ENCODE data around the gene TUBB2A.
"Not testable (repeated sequence)": the region's sequence is repeated elsewhere in the genome, so short reads cannot be mapped to it uniquely, and the experiment has no call there.

Gene TUBB2A

DNA sequence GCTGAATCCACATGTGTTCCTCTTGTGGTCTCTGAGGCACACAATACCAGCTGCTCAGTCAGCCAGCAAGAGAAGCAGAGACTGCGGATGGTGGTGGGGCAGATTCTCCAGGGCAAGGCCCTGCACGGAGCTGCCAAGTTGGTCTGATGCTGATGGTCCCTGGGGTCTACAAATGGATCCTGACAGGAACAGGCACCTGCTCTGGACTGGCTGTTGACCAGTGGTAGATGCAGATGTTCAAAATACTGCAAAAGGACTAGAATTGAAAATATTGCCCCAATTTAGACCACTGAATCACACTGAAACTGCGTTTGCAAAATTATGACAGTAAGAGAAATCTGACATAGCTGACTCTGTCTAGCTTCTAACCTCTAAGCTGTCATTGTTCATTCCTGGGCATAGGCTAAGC lies 29.6 kb upstream of the TUBB2A start:
- DNase-seq, result no peak
- in situ Hi-C loops (cut with MboI; ENCODE audit: low pct_unique_long_range_greater_than_20kb, low sequenced_read_pairs), result no loop called here

DNA sequence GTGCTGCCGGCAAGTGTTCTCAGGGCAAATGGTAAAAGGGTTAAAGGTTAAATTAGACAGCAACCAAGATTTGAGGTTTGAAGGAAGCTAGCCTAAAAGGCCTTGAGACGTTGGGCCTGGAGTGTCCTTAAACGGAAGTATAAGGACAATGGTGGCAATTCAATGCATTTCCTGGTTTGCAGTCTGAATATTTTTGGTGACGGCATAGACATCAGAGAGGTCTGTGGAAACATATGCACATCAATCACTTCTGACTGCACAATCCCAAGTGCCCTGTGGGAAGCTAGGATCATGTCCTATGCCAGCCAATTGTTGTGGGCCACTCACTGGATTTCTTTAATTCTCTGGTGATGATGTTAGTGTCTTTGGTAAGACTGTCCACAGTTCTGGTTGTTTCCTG lies 25.7 kb upstream of the TUBB2A start:
- in situ Hi-C loops (cut with MboI; ENCODE audit: low pct_unique_long_range_greater_than_20kb, low sequenced_read_pairs), result no loop called here

DNA sequence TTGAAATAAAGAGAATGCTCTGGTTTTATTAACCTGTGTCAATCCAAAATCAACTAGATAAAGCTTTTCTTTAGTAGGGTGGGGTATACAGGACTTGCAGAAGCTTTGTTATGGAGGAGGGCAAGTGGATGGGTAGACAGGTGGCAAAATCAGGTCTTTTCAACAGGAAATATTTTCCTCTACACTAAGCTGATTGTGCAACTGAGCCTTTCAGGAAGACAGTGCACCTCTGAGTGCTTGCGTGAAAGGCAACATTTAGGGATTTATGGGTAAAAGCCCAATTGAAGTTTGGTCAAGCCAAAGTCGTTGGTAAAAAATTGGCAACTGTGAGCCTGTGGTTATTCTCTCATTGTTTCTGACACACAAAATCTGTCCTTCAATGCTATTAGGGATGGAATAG lies 23.8 kb upstream of the TUBB2A start:
- no peak for DNase-seq
- in situ Hi-C loops (cut with MboI; ENCODE audit: low pct_unique_long_range_greater_than_20kb, low sequenced_read_pairs), result no loop called here

More for the DNA sequence above, 25.7 kb upstream of the TUBB2A start:
- DNase-seq, result no peak

DNA sequence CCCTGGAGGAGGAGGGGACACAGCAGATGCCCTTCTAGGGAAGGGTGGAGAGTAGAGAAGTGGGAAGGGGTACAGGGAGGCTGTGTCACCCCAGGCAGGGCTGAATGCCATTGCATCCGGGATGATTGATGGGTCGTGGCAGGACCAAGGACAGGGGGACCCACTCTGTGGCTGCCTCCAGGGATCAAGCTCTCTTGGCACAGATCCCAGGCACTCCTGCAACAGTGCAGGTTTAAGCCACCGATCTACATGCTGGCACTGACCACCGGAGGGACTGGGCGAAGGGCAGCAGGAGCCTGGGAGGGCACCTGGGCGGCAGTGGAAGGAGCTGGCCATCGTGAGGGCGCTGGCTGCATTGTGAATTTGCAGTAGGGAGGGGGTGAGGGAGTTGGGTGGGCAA lies 22.6 kb upstream of the TUBB2A start:
- in situ Hi-C loops (cut with MboI; ENCODE audit: low pct_unique_long_range_greater_than_20kb, low sequenced_read_pairs); DNase-seq: not testable (repeated sequence)

DNA sequence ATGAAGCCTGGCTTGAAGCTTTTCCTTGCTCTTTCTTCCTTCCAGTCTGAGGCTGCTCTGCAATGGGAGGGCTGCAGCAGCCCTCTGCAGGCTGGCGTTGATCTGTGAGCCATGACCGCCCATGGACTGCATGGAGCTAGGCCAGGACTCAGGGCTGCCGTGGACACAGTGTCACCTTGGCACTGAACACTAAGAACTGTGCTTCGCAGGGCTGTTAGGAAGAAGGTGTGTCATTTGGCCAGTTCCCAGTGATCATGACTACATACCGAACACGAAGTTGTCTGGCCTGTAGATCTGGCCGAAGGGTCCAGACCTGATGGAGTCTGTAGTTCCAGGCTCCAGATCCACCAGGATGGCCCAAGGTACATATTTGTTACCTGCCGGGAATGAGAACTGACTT lies 21.3 kb upstream of the TUBB2A start:
- in situ Hi-C loops (cut with MboI; ENCODE audit: low pct_unique_long_range_greater_than_20kb, low sequenced_read_pairs), result not testable (repeated sequence)

DNA sequence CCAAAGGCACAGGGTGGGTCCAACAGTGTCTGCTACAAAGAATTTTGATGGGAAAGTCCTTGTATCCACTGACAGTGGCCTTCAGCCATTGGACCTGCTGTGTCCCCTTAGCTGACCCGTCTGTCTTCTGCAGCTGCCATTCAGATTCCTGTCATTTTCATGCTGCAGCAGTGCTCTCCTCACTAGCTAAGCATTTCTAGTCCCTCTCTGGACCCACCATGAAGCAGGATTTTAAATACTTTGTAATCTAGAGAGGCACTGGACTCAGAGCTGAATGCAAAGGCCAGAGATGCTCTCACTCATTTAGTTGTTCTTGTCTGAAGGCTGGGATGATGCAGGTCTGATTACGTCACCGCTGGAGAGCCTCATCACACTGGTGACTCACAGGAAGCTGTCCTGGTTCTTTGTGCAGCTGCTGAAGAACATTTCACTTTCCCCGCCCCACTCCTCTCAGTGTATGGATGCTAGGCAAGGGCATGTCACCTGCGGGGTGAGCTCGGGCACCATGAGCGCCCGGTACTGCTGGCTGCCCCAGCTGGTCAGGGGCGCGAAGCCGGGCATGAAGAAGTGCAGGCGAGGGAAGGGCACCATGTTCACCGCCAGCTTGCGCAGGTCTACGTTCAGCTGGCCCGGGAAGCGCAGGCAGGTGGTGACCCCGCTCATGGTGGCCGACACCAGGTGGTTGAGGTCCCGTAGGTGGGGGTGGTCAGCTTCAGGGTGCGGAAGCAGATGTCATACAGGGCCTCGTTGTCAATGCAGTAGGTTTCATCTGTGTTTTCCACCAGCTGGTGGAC lies 19.4 kb upstream of the TUBB2A start:
- peak; percentile 45 for DNase-seq
- in situ Hi-C loops (cut with MboI; ENCODE audit: low pct_unique_long_range_greater_than_20kb, low sequenced_read_pairs), result no loop called here

More for the DNA sequence above, 21.3 kb upstream of the TUBB2A start:
- not testable (repeated sequence) for DNase-seq

DNA sequence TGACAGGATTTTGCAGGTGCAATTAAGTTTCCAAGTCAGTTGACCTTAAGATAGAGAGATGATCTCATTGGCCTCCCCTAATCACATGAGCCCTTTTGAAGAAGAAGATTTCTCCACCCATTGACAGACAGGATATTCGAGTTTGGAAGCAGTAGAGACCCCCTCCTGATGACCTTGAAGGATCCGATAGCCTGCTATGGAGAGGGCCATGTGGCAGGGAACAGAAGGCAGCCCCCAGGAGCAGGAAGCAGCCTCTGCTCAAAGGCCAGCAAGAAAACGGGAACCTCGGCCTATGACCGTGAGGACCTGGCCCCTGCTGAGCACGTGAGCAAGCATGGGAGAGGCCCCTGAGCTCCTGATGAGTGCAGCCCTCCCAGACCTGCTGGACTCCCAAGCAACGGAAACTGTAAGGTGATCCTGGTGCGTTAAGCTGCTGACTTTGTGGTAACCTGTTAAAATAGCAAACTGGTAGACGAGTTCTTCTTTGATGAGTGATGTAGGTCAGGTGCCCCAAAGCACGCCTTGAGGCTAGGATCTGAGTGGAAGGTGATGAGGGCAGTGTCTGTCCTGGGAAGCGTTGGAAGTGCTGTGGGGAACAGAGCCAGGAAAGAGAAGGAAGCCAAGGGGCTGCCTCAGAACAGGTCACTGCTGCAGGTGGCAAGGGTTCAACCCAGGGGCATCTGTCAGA lies 18.5 kb upstream of the TUBB2A start:
- in situ Hi-C loops (cut with MboI; ENCODE audit: low pct_unique_long_range_greater_than_20kb, low sequenced_read_pairs), result no loop called here
- no peak for DNase-seq

DNA sequence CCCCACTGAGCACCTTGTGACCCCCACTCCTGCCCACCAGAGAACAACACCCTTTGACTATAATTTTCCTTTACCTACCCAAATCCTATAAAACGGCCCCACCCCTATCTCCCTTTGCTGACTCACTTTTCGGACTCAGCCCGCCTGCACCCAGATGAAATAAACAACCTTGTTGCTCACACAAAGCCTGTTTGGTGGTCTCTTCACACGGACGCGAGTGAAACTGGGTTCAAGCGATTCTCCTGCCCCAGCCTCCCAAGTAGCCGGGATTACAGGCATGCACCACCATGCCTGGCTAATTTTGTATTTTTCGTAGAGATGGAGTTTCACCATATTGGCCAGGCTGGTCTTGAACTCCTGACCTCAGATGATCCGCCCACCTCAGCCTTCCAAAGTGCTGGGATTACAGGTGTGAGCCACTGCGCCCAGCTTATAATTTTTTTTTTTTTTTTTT lies 16.3 kb upstream of the TUBB2A start:
- in situ Hi-C loops (cut with MboI; ENCODE audit: low pct_unique_long_range_greater_than_20kb, low sequenced_read_pairs); DNase-seq: not testable (repeated sequence)

DNA sequence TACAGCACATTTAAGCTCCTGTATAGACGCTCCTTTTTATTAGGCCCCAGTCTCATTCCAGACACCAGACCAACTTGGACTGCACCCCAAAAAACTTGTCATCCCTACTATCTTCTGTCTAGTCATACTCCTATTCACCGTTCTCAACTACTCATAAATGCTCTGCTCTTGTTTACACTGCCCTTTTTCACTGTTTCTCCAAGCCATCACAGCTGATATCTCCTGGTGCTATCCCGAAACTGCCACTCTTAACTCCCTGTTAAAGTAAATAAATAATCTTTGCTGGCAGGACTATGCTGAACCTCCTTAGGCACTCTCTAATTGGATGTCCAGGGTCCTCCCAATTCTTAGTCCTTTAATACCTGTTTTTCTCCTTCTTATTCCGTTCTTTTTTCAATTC lies 15.4 kb upstream of the TUBB2A start:
- in situ Hi-C loops (cut with MboI; ENCODE audit: low pct_unique_long_range_greater_than_20kb, low sequenced_read_pairs); DNase-seq: not testable (repeated sequence)

DNA sequence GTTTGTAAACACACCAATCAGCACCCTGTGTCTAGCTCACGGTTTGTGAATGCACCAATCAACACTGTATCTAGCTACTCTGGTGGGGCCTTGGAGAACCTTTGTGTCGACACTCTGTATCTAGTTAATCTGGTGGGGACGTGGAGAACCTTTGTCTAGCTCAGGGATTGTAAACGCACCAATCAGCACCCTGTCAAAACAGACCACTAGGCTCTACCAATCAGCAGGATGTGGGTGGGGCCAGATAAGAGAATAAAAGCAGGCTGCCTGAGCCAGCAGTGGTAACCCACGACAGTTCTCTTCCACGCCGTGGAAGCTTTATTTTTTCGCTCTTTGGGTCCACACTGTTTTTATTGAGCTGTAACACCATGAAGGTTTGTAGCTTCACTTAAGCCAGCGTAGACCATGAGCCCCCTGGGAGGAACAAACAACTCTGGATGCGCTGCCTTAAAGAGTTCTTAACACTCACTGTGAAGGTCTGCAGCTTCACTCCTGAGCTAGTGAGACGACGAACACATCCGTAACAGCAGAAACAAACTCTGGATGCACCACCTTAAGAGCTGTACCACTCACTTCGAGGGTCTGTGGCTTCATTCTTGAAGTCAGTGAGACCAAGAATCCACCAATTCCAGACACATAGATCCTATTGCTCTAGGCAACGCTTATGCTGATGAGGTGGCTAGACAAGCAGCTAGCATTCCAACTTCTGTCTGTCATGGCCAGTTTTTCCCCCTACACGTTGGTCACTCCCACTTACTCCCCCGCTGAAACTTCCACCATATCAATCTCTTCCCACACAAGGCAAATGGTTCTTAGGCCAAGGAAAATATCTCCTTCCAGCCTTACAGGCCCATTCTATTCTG lies 14.2 kb upstream of the TUBB2A start:
- in situ Hi-C loops (cut with MboI; ENCODE audit: low pct_unique_long_range_greater_than_20kb, low sequenced_read_pairs); DNase-seq: not testable (repeated sequence)

DNA sequence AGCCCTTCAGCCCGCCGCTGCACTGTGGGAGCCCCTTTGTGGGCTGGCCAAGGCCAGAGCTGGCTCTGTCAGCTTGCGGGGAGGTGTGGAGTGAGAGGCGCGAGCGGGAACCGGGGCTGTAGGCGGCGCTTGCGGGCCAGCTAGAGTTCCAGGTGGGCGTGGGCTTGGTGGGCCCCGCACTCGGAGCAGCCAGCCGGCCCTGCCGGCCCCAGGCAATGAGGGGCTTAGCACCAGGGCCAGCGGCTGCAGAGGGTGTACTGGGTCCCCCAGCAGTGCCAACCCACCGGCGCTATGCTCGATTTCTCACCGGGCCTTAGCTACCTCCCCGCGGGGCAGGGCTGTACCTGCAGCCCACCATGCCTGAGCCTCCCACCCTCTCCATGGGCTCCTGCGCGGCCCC lies 13.3 kb upstream of the TUBB2A start:
- DNase-seq; in situ Hi-C loops (cut with MboI; ENCODE audit: low pct_unique_long_range_greater_than_20kb, low sequenced_read_pairs): not testable (repeated sequence)

DNA sequence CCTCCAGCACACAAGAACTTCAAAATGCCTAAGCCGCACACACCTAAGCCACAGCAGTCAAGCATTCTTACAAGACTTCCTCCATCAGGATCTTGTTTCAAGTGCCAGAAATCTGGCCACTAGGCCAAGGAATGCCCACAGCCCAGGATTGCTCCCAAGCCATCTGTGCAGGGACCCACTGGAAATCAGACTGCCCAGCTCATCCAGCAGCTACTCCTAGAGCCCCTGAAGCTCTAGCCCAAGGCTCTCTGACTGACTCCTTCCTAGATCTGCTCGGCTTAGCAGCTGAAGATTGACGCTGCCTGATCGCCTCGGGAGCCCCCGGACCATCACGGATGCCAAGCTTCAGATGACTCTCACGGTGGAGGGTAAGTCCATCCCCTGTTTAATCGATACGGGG lies 10.7 kb upstream of the TUBB2A start:
- DNase-seq; in situ Hi-C loops (cut with MboI; ENCODE audit: low pct_unique_long_range_greater_than_20kb, low sequenced_read_pairs): not testable (repeated sequence)

DNA sequence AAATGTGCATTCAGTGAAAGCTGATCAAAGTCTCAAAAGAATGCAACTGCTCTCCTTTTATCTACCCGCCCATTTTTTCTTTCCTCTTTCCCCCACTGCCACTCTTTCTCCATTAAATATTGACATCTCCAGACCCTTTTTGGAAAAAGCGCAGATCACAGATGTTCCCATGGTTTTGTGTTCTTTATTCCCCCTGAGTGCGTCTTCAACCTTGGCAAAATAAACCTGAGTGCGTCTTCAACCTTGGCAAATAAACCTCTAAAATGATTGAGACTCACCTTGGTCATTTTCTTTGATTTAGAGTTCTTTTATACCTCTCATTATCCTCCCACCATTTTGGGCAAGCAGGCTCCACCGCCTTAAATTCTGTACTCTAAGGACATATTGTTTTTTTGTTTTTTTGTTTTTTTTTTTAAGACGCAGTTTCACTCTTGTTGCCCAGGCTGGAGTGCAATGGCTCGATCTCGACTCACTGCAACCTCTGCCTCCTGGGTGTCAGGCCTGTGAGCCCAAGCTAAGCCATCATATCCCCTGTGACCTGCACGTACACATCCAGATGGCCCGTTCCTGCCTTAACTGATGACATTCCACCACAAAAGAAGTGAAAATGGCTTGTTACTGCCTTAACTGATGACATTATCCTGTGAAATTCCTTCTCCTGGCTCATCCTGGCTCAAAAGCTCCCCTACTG lies 9.3 kb upstream of the TUBB2A start:
- DNase-seq; in situ Hi-C loops (cut with MboI; ENCODE audit: low pct_unique_long_range_greater_than_20kb, low sequenced_read_pairs): not testable (repeated sequence)

DNA sequence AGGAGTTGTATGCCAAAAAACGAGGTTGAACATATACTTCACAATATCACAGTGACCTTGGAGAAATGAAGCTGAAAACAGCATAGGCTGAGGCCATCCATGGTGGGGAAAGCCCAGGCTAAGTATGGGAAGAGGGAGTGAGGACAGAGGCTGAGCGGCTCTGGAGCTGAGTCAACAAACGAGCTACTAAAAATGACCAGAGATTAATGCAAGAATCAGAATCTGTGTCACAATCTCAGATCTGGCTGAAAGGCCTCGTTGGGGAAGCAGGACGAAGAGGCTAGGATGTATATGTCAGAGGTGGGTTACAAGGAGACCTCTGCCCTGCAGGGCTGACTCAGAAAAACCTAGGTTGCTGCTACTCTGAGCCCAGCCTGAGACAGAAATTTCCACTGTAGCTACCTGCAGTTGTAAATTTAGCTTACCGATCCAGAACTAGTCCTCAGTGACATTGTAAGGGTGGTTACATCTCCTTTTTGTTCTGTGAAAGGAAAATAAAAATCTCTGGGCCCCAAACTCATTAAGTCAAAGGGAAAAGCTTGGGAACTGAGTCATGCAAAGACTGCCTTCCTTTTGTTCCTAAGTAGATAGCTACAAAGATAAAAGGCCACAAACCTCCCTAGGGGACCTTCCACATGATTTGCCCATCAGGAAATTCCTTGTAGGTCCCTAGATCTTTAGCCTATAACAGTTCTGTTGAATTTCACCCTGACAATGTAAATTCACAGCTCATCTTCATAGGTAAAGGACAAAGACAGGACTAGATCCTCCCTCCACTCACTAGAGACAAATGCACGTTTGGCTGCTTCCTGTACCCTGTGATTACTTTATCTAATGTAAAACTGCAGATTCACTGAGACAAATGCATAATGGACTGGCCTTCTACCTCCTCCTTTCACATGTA lies 8.5 kb upstream of the TUBB2A start:
- in situ Hi-C loops (cut with MboI; ENCODE audit: low pct_unique_long_range_greater_than_20kb, low sequenced_read_pairs), result no loop called here
- no peak for DNase-seq

DNA sequence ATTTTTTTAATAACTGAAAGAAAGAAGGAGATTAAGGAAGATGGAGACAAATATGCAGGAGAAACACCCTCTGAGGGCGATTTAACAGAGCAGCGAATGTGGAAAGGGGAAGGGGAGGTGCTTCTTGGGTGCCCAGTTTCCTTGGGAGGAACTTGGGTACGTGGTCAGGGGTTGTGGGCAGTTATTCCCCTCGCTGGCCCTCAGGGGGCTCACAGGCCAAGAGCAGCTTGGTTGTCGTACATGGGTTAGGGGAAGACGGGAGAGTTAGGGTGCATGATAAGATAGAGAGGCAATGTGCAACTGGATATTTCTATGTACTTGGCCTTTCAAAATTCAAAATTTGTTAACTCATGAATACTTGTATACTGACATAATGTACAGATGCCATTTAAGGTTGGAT lies 7.0 kb upstream of the TUBB2A start:
- DNase-seq, result no peak
- in situ Hi-C loops (cut with MboI; ENCODE audit: low pct_unique_long_range_greater_than_20kb, low sequenced_read_pairs), result no loop called here

DNA sequence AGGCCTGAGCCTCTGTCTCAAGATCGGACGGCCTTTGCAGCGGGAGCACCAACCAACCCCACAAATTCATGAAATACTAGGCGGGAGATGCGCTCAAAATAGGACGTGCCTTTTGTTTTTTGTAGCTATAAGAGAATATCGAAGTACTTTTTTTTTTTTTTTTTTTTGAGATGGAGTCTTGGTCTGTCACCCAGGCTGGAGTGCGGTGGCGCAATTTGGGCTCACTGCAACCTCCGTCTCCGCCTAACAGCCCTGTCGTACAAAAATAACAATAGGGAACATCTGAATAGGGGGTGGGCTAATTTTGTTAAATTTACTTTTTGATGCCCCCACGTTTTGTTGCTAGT lies 5.9 kb upstream of the TUBB2A start:
- peak; percentile 71 for DNase-seq
- in situ Hi-C loops (cut with MboI; ENCODE audit: low pct_unique_long_range_greater_than_20kb, low sequenced_read_pairs), result no loop called here

DNA sequence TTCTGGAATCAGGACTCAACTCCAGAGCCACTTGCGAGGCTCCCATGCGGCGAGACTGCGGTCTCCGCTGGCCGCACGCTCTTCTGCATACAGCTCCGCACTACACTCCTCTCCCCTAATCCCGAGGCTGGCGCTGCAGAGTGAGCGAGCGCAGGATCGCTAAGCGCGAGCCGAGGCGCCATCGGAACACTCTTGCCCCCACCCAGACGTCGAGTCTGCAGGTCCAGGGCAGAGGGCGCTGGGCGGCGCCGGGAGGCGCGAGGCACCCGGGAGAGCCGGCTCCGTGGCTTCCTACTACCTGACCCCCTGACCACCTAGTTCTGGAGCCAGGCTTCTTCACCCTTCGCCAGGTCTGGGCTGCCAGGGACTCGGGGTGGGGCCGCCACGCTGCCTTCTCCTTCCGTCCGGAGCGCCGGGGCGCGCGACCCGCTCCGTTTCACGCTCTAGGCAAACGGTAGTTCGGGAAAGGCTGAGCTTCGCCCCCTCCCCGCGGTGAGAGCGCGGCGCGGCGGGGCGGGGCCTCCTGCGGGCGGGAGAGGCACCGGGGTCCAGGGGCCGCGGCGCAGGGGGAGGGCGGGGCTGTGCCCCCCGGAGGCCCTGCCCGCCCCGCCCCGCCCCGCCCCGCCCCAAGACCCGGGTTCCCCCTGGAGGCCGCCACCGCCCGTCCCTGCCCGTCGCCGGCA lies 5.4 kb upstream of the TUBB2A start:
- DNase-seq, result peak; percentile 87
- in situ Hi-C loops (cut with MboI; ENCODE audit: low pct_unique_long_range_greater_than_20kb, low sequenced_read_pairs), result no loop called here

DNA sequence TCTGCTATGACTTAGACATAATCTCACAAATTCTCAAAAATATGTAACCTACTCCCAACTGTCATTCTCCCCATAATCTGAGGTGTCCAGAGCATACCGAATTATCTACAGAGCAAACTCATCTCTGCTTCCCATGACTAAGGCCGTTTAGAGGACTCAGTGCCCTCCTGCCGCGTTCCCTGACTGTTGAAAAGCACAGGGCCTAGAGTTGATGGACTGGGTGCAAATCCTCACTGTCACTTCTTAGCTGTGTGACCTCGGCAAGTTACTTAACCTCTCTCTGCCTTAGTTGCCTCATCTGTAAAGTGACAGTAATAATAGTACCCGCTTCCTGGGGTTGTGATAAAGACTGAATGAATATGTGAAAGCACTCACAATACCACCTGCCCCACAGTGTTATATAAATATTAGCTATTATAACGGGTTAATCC lies 4.7 kb upstream of the TUBB2A start:
- DNase-seq, result peak; percentile 23
- in situ Hi-C loops (cut with MboI; ENCODE audit: low pct_unique_long_range_greater_than_20kb, low sequenced_read_pairs), result no loop called here
